Measurements from ENCODE around the gene ZNF148.

The ZNF148 gene

DNA sequence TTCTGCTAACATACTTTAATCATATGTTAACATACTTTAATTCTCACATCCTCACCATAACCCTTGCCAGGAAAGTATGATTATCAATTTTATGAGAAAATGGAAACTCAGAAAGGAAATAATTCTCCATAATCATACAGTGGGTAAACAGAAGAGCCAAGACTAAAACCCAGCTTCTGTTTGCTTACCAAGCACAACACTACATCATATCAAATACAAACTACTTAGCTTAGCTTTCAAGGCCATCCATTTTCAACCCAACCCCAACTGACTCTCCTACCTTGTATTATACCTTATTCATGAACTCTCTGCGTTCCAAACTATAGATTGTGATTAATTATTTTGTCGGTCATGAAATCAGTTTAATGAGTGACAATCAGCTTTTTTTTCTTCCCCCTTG, 9.0 kb downstream of the ZNF148 start:
- no peak for TF ChIP-seq EZH2 (IDR thresholded peaks at IDR 0.05; ENCODE audit: borderline replicate concordance, low read depth, low read length, severe bottlenecking)
- TF ChIP-seq, protein P1, sequence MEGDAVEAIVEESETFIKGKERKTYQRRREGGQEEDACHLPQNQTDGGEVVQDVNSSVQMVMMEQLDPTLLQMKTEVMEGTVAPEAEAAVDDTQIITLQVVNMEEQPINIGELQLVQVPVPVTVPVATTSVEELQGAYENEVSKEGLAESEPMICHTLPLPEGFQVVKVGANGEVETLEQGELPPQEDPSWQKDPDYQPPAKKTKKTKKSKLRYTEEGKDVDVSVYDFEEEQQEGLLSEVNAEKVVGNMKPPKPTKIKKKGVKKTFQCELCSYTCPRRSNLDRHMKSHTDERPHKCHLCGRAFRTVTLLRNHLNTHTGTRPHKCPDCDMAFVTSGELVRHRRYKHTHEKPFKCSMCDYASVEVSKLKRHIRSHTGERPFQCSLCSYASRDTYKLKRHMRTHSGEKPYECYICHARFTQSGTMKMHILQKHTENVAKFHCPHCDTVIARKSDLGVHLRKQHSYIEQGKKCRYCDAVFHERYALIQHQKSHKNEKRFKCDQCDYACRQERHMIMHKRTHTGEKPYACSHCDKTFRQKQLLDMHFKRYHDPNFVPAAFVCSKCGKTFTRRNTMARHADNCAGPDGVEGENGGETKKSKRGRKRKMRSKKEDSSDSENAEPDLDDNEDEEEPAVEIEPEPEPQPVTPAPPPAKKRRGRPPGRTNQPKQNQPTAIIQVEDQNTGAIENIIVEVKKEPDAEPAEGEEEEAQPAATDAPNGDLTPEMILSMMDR (IDR thresholded peaks at IDR 0.05; ENCODE audit: borderline replicate concordance, extremely low read depth, low read length, poor library complexity, severe bottlenecking): no peak
- peaks cover 5% of the 10 kb centered on the region; the same call in 1 of the 2 replicates for H3K36me3 ChIP-seq (ENCODE audit: insufficient read depth, low read length)
- H3K9me3 ChIP-seq (ENCODE audit: insufficient read depth, low read length, severe bottlenecking): no peaks in the 10 kb centered on the region
- H3K27me3 ChIP-seq (ENCODE audit: insufficient read depth, low read length, poor library complexity): no peaks in the 10 kb centered on the region
- DNase-seq (no peak), ATAC-seq (ENCODE audit: insufficient read depth, low read depth) (no peak)
- H3K79me2 ChIP-seq (ENCODE audit: insufficient read depth, low read length): peaks cover 100% of the 10 kb centered on the region
- H2AFZ ChIP-seq (ENCODE audit: low read depth, low read length): no peak overlapping the region
- no peak overlapping the region for H3K4me3 ChIP-seq (ENCODE audit: low read depth in 1 of 2, low read length in 2 of 2)
- peaks cover 7% of the 10 kb centered on the region; the same call in 1 of the 2 replicates for H3K4me1 ChIP-seq (ENCODE audit: insufficient read depth, low read length)
- H4K20me1 ChIP-seq (ENCODE audit: insufficient read depth, low read length): peaks cover 77% of the 10 kb centered on the region
- H3K9ac ChIP-seq (ENCODE audit: low read depth, low read length): no peak overlapping the region
- H3K4me2 ChIP-seq (ENCODE audit: insufficient read depth, low read length): no peak overlapping the region
- no peak overlapping the region for H3K27ac ChIP-seq (ENCODE audit: low read length)

DNA sequence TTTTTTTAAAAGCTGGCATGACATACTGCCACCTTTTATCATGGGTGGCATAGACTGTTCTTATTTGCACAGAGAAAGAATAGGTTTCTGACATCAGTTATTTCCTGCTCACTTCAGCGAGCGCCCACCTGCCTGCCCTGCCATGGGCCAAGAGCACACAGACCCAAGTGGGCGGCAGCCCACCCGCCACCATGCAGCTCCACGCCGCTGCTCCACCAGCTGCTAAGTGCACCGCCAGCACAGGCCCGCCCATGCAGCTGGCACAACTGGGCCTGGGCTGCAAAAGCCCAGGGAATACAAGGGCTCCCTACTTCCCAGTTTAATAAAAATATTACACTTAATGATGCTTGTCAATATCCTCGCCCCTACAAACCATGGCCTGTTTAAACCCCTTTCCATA, 15.4 kb downstream of the ZNF148 start:
- H3K27ac ChIP-seq (ENCODE audit: low read length): no peak overlapping the region

DNA sequence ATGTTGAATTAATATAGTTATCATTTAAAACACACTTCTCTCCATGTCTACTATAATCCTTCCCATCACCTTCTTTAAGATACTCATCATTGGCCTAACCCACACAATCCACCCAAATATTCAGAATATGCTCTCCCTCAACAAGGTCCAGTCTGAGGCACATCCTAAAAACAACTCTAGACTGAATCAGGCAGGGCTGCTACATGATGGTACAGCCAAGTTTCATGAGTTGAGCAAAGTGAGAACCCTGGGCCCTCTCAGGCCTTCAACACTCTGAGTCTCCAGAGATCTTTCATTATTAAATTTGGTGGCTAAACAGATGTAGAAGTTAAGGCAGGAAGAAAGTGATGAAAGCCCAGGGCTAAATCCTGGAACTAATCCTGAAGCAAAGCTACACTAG, 16.2 kb downstream of the ZNF148 start:
- no peaks in the 10 kb centered on the region for H3K27me3 ChIP-seq (ENCODE audit: insufficient read depth, low read length, poor library complexity)
- H3K4me3 ChIP-seq (ENCODE audit: low read depth in 1 of 2, low read length in 2 of 2): no peak overlapping the region
- no peak overlapping the region for H3K9ac ChIP-seq (ENCODE audit: low read depth, low read length)
- H2AFZ ChIP-seq (ENCODE audit: low read depth, low read length): no peak overlapping the region
- H4K20me1 ChIP-seq (ENCODE audit: insufficient read depth, low read length): peaks cover 71% of the 10 kb centered on the region
- peaks cover 6% of the 10 kb centered on the region; the same call in 1 of the 2 replicates for H3K4me1 ChIP-seq (ENCODE audit: insufficient read depth, low read length)
- no peak overlapping the region for H3K27ac ChIP-seq (ENCODE audit: low read length)
- H3K4me2 ChIP-seq (ENCODE audit: insufficient read depth, low read length): no peak overlapping the region
- peaks cover 100% of the 10 kb centered on the region for H3K79me2 ChIP-seq (ENCODE audit: insufficient read depth, low read length)
- H3K36me3 ChIP-seq (ENCODE audit: insufficient read depth, low read length): no peaks in the 10 kb centered on the region
- DNase-seq: no peak
- H3K9me3 ChIP-seq (ENCODE audit: insufficient read depth, low read length, severe bottlenecking): no peaks in the 10 kb centered on the region
- TF ChIP-seq, protein P1 (IDR thresholded peaks at IDR 0.05; ENCODE audit: borderline replicate concordance, extremely low read depth, low read length, poor library complexity, severe bottlenecking): no peak
- no peak for TF ChIP-seq EZH2 (IDR thresholded peaks at IDR 0.05; ENCODE audit: borderline replicate concordance, low read depth, low read length, severe bottlenecking)
- no peak for ATAC-seq (ENCODE audit: insufficient read depth, low read depth)

More for the DNA sequence above, 15.4 kb downstream of the ZNF148 start:
- H3K4me1 ChIP-seq (ENCODE audit: insufficient read depth, low read length): peaks cover 6% of the 10 kb centered on the region; the same call in 1 of the 2 replicates
- H3K4me2 ChIP-seq (ENCODE audit: insufficient read depth, low read length): no peak overlapping the region
- no peaks in the 10 kb centered on the region for H3K36me3 ChIP-seq (ENCODE audit: insufficient read depth, low read length)
- H3K27me3 ChIP-seq (ENCODE audit: insufficient read depth, low read length, poor library complexity): no peaks in the 10 kb centered on the region
- peaks cover 78% of the 10 kb centered on the region for H4K20me1 ChIP-seq (ENCODE audit: insufficient read depth, low read length)
- TF ChIP-seq EZH2 (IDR thresholded peaks at IDR 0.05; ENCODE audit: borderline replicate concordance, low read depth, low read length, severe bottlenecking): no peak
- TF ChIP-seq, protein P1 (IDR thresholded peaks at IDR 0.05; ENCODE audit: borderline replicate concordance, extremely low read depth, low read length, poor library complexity, severe bottlenecking): no peak
- no peaks in the 10 kb centered on the region for H3K9me3 ChIP-seq (ENCODE audit: insufficient read depth, low read length, severe bottlenecking)
- DNase-seq (no peak), ATAC-seq (ENCODE audit: insufficient read depth, low read depth) (no peak)
- no peak overlapping the region for H2AFZ ChIP-seq (ENCODE audit: low read depth, low read length)
- H3K4me3 ChIP-seq (ENCODE audit: low read depth in 1 of 2, low read length in 2 of 2): no peak overlapping the region
- peaks cover 100% of the 10 kb centered on the region for H3K79me2 ChIP-seq (ENCODE audit: insufficient read depth, low read length)
- no peak overlapping the region for H3K9ac ChIP-seq (ENCODE audit: low read depth, low read length)
